ENCODE results near the gene DDX20. TPM values are rescaled to one million over a fixed set of nuclear protein-coding genes. Genes with fewer than 3 reads are reported as not detected.

The DDX20 gene
- polyA plus RNA-seq, 1 experiment: 12.3 TPM

DNA sequence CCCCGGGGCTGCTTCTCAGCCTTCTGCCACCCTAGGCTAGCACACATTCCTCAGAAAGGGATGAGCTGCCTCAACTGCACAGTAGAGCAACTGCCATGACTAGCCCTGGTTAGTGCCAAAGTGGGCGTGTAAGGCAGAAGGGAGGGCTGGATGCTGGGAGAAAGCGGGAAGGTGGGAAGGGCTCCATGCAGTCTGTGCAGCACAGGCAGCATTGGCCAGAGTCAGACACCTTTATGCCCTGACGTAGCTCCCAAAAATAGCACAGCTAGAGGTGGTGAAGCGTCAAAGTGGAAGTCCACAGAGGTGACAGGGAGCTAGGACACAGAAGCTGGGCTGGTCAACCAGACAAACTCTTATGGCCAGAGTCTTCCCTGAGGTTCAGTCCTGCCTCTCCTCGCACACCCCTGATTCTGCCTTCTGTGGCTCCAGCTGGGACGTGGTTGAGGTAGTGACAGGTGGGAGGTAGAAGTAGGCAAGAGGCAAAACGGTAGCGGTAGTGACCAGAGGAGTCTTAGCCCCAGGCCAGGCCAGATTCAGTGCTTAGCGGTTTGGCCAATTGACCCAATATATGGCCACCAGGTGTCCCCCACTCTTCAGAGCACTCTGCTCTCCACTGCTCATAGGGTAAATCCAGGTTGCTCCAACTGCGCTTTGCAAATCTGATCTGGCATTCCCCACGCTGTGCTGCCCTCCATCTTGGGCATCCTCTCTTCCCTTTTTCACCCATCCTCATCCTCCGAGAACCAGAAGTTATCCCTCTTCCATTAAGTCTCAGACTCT lies 45.6 kb downstream of the DDX20 start:
- no peak overlapping the region for H3K4me3 ChIP-seq (ENCODE audit: low read depth, low read length)
- H3K27me3 ChIP-seq (ENCODE audit: control insufficient read depth, insufficient read depth, low read length): peaks cover 15% of the 10 kb centered on the region
- no peak overlapping the region for H3K27ac ChIP-seq (ENCODE audit: low read depth, low read length)
- DNase-seq (ENCODE audit: low read depth, low spot score): no peak
- ChIA-PET CTCF (no interaction called here), POLR2A (no interaction called here)
- TF ChIP-seq, protein P1, sequence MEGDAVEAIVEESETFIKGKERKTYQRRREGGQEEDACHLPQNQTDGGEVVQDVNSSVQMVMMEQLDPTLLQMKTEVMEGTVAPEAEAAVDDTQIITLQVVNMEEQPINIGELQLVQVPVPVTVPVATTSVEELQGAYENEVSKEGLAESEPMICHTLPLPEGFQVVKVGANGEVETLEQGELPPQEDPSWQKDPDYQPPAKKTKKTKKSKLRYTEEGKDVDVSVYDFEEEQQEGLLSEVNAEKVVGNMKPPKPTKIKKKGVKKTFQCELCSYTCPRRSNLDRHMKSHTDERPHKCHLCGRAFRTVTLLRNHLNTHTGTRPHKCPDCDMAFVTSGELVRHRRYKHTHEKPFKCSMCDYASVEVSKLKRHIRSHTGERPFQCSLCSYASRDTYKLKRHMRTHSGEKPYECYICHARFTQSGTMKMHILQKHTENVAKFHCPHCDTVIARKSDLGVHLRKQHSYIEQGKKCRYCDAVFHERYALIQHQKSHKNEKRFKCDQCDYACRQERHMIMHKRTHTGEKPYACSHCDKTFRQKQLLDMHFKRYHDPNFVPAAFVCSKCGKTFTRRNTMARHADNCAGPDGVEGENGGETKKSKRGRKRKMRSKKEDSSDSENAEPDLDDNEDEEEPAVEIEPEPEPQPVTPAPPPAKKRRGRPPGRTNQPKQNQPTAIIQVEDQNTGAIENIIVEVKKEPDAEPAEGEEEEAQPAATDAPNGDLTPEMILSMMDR (IDR thresholded peaks at IDR 0.05; ENCODE audit: low read depth, low read length): no peak
- no peaks in the 10 kb centered on the region for H3K9me3 ChIP-seq (ENCODE audit: control insufficient read depth, insufficient read depth, low read length)

DNA sequence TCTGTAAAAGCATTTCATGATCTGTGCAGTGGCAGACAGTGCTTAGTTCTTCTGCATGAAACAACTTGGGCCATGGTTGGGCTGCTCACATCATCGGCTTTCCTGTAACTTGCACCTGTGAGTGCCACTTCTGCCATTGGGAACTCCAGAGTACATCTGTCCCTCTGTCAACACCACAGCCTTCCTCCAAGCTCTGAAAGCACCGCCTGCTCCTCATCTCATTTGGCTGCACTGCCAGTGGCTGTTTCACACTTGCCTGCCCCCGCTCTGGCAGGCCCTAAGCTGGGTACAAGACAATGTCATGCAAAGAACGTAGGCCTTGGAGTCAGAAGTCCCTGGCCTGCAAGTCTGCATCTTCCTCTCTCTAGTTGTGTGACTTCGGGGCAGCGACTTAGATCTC lies 46.4 kb downstream of the DDX20 start:
- no peak overlapping the region for H3K27ac ChIP-seq (ENCODE audit: low read depth, low read length)
- no peak overlapping the region for H3K4me3 ChIP-seq (ENCODE audit: low read depth, low read length)
- ChIA-PET CTCF (no interaction called here), POLR2A (no interaction called here)
- no peaks in the 10 kb centered on the region for H3K9me3 ChIP-seq (ENCODE audit: control insufficient read depth, insufficient read depth, low read length)
- DNase-seq (ENCODE audit: low read depth, low spot score): no peak
- H3K27me3 ChIP-seq (ENCODE audit: control insufficient read depth, insufficient read depth, low read length): peaks cover 12% of the 10 kb centered on the region
- TF ChIP-seq, protein P1 (IDR thresholded peaks at IDR 0.05; ENCODE audit: low read depth, low read length): no peak

DNA sequence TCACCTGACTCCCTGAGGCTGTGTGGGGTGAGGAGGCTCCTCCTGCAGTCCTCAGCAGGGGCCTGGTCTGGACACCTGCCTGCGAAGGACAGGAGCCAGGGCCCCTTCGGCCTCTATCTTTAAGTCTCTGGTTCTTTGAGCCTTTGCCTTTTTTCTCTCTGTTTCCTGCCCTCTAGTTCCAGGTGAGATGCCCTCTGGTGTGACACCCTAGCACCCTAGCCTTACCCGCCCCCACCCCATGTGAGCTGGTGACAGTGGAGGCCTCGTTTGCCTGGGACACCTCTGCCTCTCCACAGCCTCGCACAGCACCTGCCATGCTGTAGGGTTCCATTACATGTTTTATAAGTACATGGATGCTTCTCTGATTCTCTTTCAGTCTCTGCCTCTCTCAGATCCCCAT lies 47.3 kb downstream of the DDX20 start:
- ChIA-PET POLR2A (no interaction called here), CTCF (no interaction called here)
- Histone ChIP-seq H3K4me3 (ENCODE audit: low read depth, low read length) (no peak overlapping the region), H3K9me3 (ENCODE audit: control insufficient read depth, insufficient read depth, low read length) (no peaks in the 10 kb centered on the region), H3K27me3 (ENCODE audit: control insufficient read depth, insufficient read depth, low read length) (peaks cover 12% of the 10 kb centered on the region), H3K27ac (ENCODE audit: low read depth, low read length) (no peak overlapping the region)
- no peak for DNase-seq (ENCODE audit: low read depth, low spot score)
- TF ChIP-seq, protein P1 (IDR thresholded peaks at IDR 0.05; ENCODE audit: low read depth, low read length): no peak

DNA sequence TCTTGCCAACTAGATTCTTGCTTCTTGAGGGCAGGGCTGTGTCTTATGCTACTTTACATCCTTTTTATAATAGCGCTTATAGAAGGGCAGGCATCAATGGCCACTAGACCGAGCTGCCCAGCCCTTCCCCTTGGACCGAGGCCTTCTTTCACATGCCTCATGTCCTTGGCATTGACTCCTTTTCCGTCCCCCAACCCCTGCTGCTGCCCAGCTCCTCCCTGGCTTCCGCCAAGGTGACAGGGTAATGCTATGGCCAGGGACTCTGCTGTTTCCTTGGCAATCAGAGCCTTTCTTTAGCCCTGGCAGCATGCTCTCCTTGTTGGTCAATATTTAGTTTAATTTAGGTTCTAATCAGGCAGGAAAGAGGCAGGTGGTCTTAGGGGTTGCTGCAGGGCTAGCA lies 48.2 kb downstream of the DDX20 start:
- TF ChIP-seq, protein P1 (IDR thresholded peaks at IDR 0.05; ENCODE audit: low read depth, low read length): no peak
- CTCF ChIA-PET: no interaction called here

DNA sequence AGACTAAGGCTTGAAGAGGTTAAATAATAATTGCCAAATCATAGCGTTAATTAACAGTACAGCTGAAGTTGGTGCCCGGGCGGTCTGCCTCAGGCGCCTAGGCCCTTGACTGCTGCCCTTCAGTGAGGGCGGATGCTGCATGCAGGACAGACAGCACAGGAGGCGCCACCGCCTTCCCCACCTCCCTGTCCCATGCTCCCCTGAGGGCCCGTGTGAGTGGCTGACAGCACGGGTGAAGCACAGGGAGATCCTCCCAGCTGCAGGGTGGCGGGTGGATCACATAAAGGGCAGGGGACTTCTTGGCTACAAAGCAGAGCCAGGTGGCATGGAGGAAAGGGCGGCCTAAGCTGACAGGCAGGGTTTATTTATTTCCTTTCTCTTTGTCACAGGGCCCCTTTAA lies 49.1 kb downstream of the DDX20 start:
- TF ChIP-seq, protein P1 (IDR thresholded peaks at IDR 0.05; ENCODE audit: low read depth, low read length): no peak
- Histone ChIP-seq H3K27ac (ENCODE audit: low read depth, low read length) (no peak overlapping the region), H3K4me3 (ENCODE audit: low read depth, low read length) (no peak overlapping the region), H3K27me3 (ENCODE audit: control insufficient read depth, insufficient read depth, low read length) (peaks cover 21% of the 10 kb centered on the region), H3K9me3 (ENCODE audit: control insufficient read depth, insufficient read depth, low read length) (no peaks in the 10 kb centered on the region)
- POLR2A ChIA-PET: no interaction called here
- no peak for DNase-seq (ENCODE audit: low read depth, low spot score)
- CTCF ChIA-PET: no interaction called here

More for the DNA sequence above, 48.2 kb downstream of the DDX20 start:
- H3K27me3 ChIP-seq (ENCODE audit: control insufficient read depth, insufficient read depth, low read length): peaks cover 21% of the 10 kb centered on the region
- H3K27ac ChIP-seq (ENCODE audit: low read depth, low read length): no peak overlapping the region
- H3K4me3 ChIP-seq (ENCODE audit: low read depth, low read length): no peak overlapping the region
- H3K9me3 ChIP-seq (ENCODE audit: control insufficient read depth, insufficient read depth, low read length): no peaks in the 10 kb centered on the region
- no peak for DNase-seq (ENCODE audit: low read depth, low spot score)
- POLR2A ChIA-PET: no interaction called here
